ENCODE measurements around the gene TMEM255B. TPM values are rescaled to one million over a fixed set of nuclear protein-coding genes. Genes with fewer than 3 reads are reported as not detected.

The TMEM255B gene
- total RNA-seq, 1 donor from 2014 or later, result 1.7 TPM

DNA sequence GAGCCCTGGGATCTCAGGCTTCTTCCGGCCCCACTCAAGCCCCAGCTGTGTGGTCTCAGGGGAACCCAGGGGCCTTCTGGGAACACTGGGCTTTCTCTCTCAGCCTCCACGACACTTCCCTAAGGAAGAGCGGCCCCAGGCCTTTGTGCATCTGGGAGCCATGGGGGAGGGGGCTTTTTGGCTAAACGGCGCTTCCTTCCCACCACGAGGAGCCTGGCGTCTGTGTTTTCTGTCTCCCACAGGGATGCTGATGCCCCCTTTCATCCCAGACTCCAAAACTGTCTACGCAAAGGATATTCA is 24.2 kb upstream of the TMEM255B start:
- Mint-ChIP-seq H3K9me3 (no peaks in the 10 kb centered on the region), H3K36me3 (no peaks in the 10 kb centered on the region), H3K27ac (no peak overlapping the region), H3K4me1 (no peaks in the 10 kb centered on the region), H3K4me3 (no peak overlapping the region), H3K27me3 (ENCODE audit: low read depth) (peaks cover 11% of the 10 kb centered on the region)
- TF ChIP-seq, protein P1, sequence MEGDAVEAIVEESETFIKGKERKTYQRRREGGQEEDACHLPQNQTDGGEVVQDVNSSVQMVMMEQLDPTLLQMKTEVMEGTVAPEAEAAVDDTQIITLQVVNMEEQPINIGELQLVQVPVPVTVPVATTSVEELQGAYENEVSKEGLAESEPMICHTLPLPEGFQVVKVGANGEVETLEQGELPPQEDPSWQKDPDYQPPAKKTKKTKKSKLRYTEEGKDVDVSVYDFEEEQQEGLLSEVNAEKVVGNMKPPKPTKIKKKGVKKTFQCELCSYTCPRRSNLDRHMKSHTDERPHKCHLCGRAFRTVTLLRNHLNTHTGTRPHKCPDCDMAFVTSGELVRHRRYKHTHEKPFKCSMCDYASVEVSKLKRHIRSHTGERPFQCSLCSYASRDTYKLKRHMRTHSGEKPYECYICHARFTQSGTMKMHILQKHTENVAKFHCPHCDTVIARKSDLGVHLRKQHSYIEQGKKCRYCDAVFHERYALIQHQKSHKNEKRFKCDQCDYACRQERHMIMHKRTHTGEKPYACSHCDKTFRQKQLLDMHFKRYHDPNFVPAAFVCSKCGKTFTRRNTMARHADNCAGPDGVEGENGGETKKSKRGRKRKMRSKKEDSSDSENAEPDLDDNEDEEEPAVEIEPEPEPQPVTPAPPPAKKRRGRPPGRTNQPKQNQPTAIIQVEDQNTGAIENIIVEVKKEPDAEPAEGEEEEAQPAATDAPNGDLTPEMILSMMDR (IDR thresholded peaks at IDR 0.05; ENCODE audit: unreplicated experiment), result no peak
- no peak for DNase-seq (ENCODE audit: low spot score in 2 of 2, unreplicated experiment in 2 of 2)

DNA sequence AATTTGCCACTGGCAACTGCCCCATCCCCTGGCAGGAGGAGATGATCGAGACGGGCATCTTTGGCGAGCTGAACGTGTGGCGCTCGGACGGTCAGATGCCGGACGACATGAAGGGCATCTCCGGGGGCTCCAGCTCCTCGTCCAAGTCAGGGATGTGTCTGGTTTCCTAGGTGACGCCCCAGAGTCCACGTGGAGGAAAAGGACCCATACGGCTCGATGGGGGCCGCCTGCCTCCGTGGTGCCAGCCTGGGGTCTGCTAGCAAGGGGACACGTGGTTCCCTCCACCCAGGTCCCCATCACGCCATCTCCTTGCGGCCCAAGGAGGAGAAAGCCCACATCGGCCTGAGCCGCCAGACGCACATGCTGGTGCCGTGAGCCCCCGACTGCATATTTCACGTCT is 23.8 kb upstream of the TMEM255B start:
- TF ChIP-seq, protein P1 (IDR thresholded peaks at IDR 0.05; ENCODE audit: unreplicated experiment), result no peak
- Mint-ChIP-seq H3K36me3 (no peaks in the 10 kb centered on the region), H3K9me3 (no peaks in the 10 kb centered on the region), H3K27me3 (ENCODE audit: low read depth) (peaks cover 11% of the 10 kb centered on the region), H3K4me3 (no peak overlapping the region), H3K27ac (no peak overlapping the region), H3K4me1 (no peaks in the 10 kb centered on the region)
- no peak for DNase-seq (ENCODE audit: low spot score in 2 of 2, unreplicated experiment in 2 of 2)

DNA sequence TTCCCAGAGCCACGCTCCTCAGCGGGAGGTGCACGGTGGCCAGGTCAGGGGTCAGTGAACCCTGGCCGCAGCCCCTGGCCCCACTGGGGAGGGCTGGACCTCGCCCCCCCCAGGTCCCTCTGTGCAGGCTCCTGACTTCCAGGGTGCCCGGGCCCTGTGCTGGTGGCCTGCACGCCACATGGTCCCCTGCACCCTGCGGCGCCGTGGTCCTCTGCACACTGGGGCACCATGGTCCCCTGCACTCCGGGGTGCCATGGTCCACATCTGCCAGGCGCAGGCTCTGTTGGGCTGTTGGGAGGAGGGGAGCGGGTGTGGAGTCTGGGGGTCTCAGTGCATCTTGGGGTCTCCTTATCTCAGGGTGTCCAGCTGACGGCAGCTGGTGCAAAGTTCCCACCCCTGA is 23.3 kb upstream of the TMEM255B start:
- Mint-ChIP-seq H3K27ac (no peak overlapping the region), H3K36me3 (no peaks in the 10 kb centered on the region), H3K4me1 (no peaks in the 10 kb centered on the region), H3K9me3 (no peaks in the 10 kb centered on the region), H3K27me3 (ENCODE audit: low read depth) (peaks cover 5% of the 10 kb centered on the region), H3K4me3 (no peak overlapping the region)
- TF ChIP-seq, protein P1 (IDR thresholded peaks at IDR 0.05; ENCODE audit: unreplicated experiment), result no peak
- DNase-seq (ENCODE audit: low spot score in 2 of 2, unreplicated experiment in 2 of 2), result peak in 1 of 2 experiments; percentile 20

DNA sequence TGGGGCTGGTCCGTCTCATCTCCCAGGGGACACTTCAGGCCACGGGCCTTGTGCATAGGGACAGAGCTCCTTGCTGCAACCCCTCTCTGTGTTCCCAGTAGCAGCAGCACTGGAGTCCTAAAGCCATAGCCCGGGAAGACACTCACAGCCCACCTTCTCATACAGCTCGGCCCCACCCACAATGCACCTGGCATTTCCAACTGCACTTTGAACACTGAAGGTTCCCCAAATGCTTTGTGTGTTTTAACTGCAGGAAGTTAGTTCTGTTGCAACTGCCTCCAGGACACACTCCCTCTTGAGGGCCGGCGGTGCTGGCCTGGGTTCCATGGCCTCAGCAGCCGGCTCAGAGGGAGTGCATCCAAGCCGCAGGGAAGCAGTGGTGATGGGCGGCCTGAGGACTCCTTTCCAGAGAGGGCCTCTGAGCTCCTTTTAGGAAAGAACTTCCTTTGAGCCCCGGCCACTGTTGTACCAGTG is 22.7 kb upstream of the TMEM255B start:
- Mint-ChIP-seq H3K4me3 (no peak overlapping the region), H3K36me3 (no peaks in the 10 kb centered on the region), H3K27ac (no peak overlapping the region), H3K27me3 (ENCODE audit: low read depth) (peaks cover 6% of the 10 kb centered on the region), H3K4me1 (no peaks in the 10 kb centered on the region), H3K9me3 (no peaks in the 10 kb centered on the region)
- TF ChIP-seq, protein P1 (IDR thresholded peaks at IDR 0.05; ENCODE audit: unreplicated experiment), result no peak
- peak in 1 of 2 experiments; percentile 12 for DNase-seq (ENCODE audit: low spot score in 2 of 2, unreplicated experiment in 2 of 2)

DNA sequence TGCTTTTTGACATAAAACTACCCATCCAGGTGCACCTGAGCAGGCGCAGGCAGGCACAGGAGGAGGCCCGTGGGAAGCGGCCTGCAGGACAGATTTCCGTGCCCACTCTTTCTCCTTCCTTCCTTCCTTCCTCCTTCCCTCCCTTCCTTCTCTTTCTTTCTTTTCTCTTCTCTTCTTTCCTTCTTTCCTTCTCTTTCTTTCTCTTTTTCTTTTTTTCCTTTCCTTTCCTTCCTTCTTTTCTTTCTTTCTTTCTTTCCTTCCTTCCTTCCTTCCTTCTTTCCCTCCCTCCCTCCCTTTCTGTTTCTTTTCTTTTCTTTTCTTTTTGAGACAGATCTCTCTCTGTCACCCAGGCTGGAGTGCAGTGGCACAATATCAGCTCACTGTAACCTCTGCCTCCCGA is 21.2 kb upstream of the TMEM255B start:
- TF ChIP-seq, protein P1 (IDR thresholded peaks at IDR 0.05; ENCODE audit: unreplicated experiment), result no peak
- Mint-ChIP-seq H3K9me3 (no peaks in the 10 kb centered on the region), H3K4me3 (no peak overlapping the region), H3K36me3 (no peaks in the 10 kb centered on the region), H3K27ac (no peak overlapping the region), H3K27me3 (ENCODE audit: low read depth) (peaks cover 8% of the 10 kb centered on the region), H3K4me1 (no peaks in the 10 kb centered on the region)
- no peak for DNase-seq (ENCODE audit: low spot score in 2 of 2, unreplicated experiment in 2 of 2)

Measured in mesothelial cell of epicardium (in vitro differentiated cells).